Measurements from ENCODE around the gene COA7. TPM values are rescaled to one million over a fixed set of nuclear protein-coding genes. Genes with fewer than 3 reads are reported as not detected.
A peak's percentile ranks its signal among the peaks of the same experiment; 100 is the strongest.
"Not testable (repeated sequence)": the region's sequence is repeated elsewhere in the genome, so short reads cannot be mapped to it uniquely, and the experiment has no call there.

COA7 gene
- total RNA-seq, 4 donors from 2014 or later: 5.7 to 14.8 (median 12.7) TPM

- no peak overlapping the region for H3K27ac ChIP-seq
- TF ChIP-seq POLR2A (IDR thresholded peaks at IDR 0.05): no peak
- no peak for TF ChIP-seq POLR2AphosphoS5 (IDR thresholded peaks at IDR 0.05)
- TF ChIP-seq CTCF (IDR thresholded peaks at IDR 0.05): no peak
- TF ChIP-seq EP300 (IDR thresholded peaks at IDR 0.05): no peak
- no peaks in the 10 kb centered on the region for H3K4me1 ChIP-seq
These were observed 40.7 kb upstream of the COA7 start for GRCh38 chr1:52738893-52739292.

GRCh38 chr1:52738148-52738547, 40.0 kb upstream of the COA7 start:
- Histone ChIP-seq H3K36me3 (no peaks in the 10 kb centered on the region), H3K4me1 (no peaks in the 10 kb centered on the region), H3K27me3 (no peaks in the 10 kb centered on the region), H3K27ac (no peak overlapping the region), H3K9me3 (no peaks in the 10 kb centered on the region), H3K4me3 (no peak overlapping the region)
- 85% methylated on average over 5 of the region's 5 CpGs for WGBS
- DNase-seq (ENCODE audit: low spot score in 2 of 2): no peak
- no peak for TF ChIP-seq CTCF (IDR thresholded peaks at IDR 0.05)
- no peak for TF ChIP-seq EP300 (IDR thresholded peaks at IDR 0.05)

More at GRCh38 chr1:52738893-52739292, 40.7 kb upstream of the COA7 start:
- Histone ChIP-seq H3K4me3 (no peak overlapping the region), H3K27me3 (no peaks in the 10 kb centered on the region), H3K9me3 (no peaks in the 10 kb centered on the region), H3K36me3 (no peaks in the 10 kb centered on the region)
- whole genome bisulfite sequencing: 75% methylated on average over 10 of the region's 10 CpGs
- no peak for DNase-seq (ENCODE audit: low spot score in 2 of 2)

GRCh38 chr1:52735371-52735770, 37.2 kb upstream of the COA7 start:
- WGBS: 93% methylated on average over 9 of the region's 9 CpGs
- H3K36me3 ChIP-seq; DNase-seq (ENCODE audit: low spot score in 2 of 2); H3K9me3 ChIP-seq; H3K4me3 ChIP-seq; H3K27ac ChIP-seq; H3K27me3 ChIP-seq; H3K4me1 ChIP-seq: not testable (repeated sequence)

- 99% methylated on average over 3 of the region's 3 CpGs for WGBS
- Histone ChIP-seq H3K9me3 (no peaks in the 10 kb centered on the region), H3K4me1 (peaks cover 7% of the 10 kb centered on the region), H3K36me3 (no peaks in the 10 kb centered on the region), H3K27me3 (no peaks in the 10 kb centered on the region), H3K4me3 (no peak overlapping the region), H3K27ac (no peak overlapping the region)
- TF ChIP-seq POLR2A (IDR thresholded peaks at IDR 0.05): no peak
- TF ChIP-seq CTCF (IDR thresholded peaks at IDR 0.05): no peak
- TF ChIP-seq POLR2AphosphoS5 (IDR thresholded peaks at IDR 0.05): no peak
- no peak for TF ChIP-seq EP300 (IDR thresholded peaks at IDR 0.05)
- DNase-seq (ENCODE audit: low spot score in 2 of 2): no peak
These were observed 35.2 kb upstream of the COA7 start for GRCh38 chr1:52733368-52733767.

- H3K27me3 ChIP-seq: no peaks in the 10 kb centered on the region
- no peaks in the 10 kb centered on the region for H3K36me3 ChIP-seq
- H3K4me1 ChIP-seq: peaks cover 28% of the 10 kb centered on the region
- H3K9me3 ChIP-seq: no peaks in the 10 kb centered on the region
- TF ChIP-seq CTCF (IDR thresholded peaks at IDR 0.05) (no peak), EP300 (IDR thresholded peaks at IDR 0.05) (no peak), POLR2AphosphoS5 (IDR thresholded peaks at IDR 0.05) (no peak), POLR2A (IDR thresholded peaks at IDR 0.05) (no peak)
- DNase-seq (ENCODE audit: low spot score in 2 of 2): no peak
- no peak overlapping the region for H3K27ac ChIP-seq
- H3K4me3 ChIP-seq: peak overlapping the region; percentile 77
- 80% methylated on average over 6 of the region's 6 CpGs for WGBS
These were observed 30.0 kb upstream of the COA7 start for GRCh38 chr1:52727956-52728656.

GRCh38 chr1:52727114-52727586, 29.0 kb upstream of the COA7 start:
- under 1% methylated on average over 14 of the region's 14 CpGs for WGBS
- TF ChIP-seq EP300 (IDR thresholded peaks at IDR 0.05) (no peak), POLR2A (IDR thresholded peaks at IDR 0.05) (no peak), POLR2AphosphoS5 (IDR thresholded peaks at IDR 0.05) (no peak), CTCF (IDR thresholded peaks at IDR 0.05) (no peak)

More at GRCh38 chr1:52727114-52727586, 29.0 kb upstream of the COA7 start:
- Histone ChIP-seq H3K27me3 (no peaks in the 10 kb centered on the region), H3K4me3 (peak overlapping the region; percentile 77), H3K27ac (peak overlapping the region; percentile 89), H3K9me3 (no peaks in the 10 kb centered on the region), H3K4me1 (peaks cover 28% of the 10 kb centered on the region), H3K36me3 (no peaks in the 10 kb centered on the region)
- no peak for DNase-seq (ENCODE audit: low spot score in 2 of 2)

All from suprapubic skin (tissue), 4 donors.